ENCODE measurements around the gene CTBP2. TPM values are rescaled to one million over a fixed set of nuclear protein-coding genes. Genes with fewer than 3 reads are reported as not detected.

The CTBP2 gene
- total RNA-seq, 1 donor from 2014 or later = 32.9 TPM

GRCh38 chr10:125146791-125147579 lies 13.4 kb downstream of the CTBP2 start:
- Histone ChIP-seq H3K9me3 (ENCODE audit: control insufficient read depth in 3 of 3, low read length in 3 of 3) (no peaks in the 10 kb centered on the region), H3K36me3 (ENCODE audit: control insufficient read depth in 3 of 3, insufficient read depth in 3 of 3, low read length in 3 of 3) (peaks cover 0 to 2% (median 0%) of the 10 kb centered on the region in 3 donors), H3K9ac (ENCODE audit: low read depth in 1 of 3, low read length in 3 of 3) (peak overlapping the region in 1 of 3 donors; percentile 66), H3K27me3 (ENCODE audit: control insufficient read depth in 3 of 3, insufficient read depth in 3 of 3, low read length in 3 of 3) (no peaks in the 10 kb centered on the region), H3K27ac (ENCODE audit: low read depth, low read length) (peak overlapping the region; percentile 70), H3K4me3 (ENCODE audit: low read length in 3 of 3) (peak overlapping the region in 1 of 3 donors; percentile 22), H3K4me1 (ENCODE audit: control insufficient read depth in 3 of 3, insufficient read depth in 3 of 3, low read length in 3 of 3) (peaks cover 65 to 82% (median 66%) of the 10 kb centered on the region in 3 donors)

DNA sequence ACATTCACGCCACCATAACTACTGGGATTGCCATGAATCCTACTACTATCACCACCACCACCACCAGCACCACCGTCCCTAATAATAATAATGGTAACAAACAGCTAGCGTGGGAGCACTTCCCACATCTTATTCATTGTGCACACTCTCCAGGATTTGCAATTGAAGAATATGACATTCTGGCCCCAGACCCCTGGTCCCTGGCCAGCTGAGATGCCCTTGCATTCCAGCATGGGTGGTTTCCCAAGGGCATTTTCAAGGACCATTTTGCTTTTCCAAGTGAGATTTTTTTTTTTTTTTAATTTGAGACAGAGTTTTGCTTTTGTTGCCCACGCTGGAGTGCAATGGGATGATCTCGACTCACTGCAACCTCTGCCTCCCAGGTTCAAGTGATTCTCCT lies 14.7 kb downstream of the CTBP2 start:
- H3K4me3 ChIP-seq (ENCODE audit: low read length in 3 of 3) = no peak overlapping the region
- no peak overlapping the region for H3K27ac ChIP-seq (ENCODE audit: low read depth, low read length)

DNA sequence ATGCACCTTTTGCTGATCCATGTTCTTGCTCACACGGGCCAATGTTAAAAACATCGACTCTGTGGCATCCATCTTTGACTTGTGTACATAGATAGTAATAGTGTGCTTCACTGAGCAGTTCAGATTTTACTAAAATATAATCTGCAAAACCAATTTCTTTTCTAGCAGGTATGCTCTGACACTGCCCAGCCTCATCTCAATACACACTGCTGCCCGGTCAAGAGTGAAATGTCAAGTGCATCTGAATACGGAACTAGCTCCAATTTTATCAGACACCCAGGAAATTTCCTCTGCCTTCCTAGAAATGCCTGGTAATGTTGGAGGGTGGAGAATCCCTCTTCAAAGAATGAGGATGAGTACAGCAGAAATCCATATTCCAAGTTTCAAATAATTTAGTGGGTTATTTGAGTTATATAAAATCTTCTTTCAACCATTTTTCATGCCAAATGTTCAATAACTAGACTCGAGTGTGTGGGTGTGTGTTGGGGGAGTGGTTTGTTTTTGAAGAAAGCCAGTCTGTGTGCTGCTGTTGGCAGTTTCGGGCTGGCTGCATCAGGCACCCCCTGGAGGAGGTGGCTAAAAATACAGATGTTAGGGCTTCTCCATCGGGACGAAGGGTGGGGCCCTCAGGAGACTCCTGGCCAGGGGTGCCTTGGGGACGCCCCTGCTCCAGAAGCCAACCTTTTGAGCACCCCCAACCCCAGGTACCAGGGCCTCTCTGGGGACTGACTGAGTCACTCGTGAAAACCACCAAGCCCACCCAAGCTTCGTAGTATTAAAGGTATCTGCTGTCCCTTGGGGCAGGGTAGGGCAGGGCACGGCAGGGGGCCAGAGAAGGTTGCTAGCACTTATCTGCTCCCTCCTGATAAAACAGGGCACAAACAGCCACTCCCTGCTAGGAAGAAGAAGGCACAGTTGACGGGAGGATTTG lies 15.4 kb downstream of the CTBP2 start:
- H3K9ac ChIP-seq (ENCODE audit: low read depth in 1 of 3, low read length in 3 of 3) = peak overlapping the region in 1 of 3 donors; percentile 40
- H3K4me1 ChIP-seq (ENCODE audit: control insufficient read depth in 3 of 3, insufficient read depth in 3 of 3, low read length in 3 of 3) = peaks cover 71 to 78% (median 71%) of the 10 kb centered on the region in 3 donors
- no peak overlapping the region for H3K27ac ChIP-seq (ENCODE audit: low read depth, low read length)
- peak overlapping the region in 1 of 3 donors; percentile 3 for H3K4me3 ChIP-seq (ENCODE audit: low read length in 3 of 3)
- H3K9me3 ChIP-seq (ENCODE audit: control insufficient read depth in 3 of 3, low read length in 3 of 3) = no peaks in the 10 kb centered on the region
- no peaks in the 10 kb centered on the region for H3K36me3 ChIP-seq (ENCODE audit: control insufficient read depth in 3 of 3, insufficient read depth in 3 of 3, low read length in 3 of 3)
- H3K27me3 ChIP-seq (ENCODE audit: control insufficient read depth in 3 of 3, insufficient read depth in 3 of 3, low read length in 3 of 3) = no peaks in the 10 kb centered on the region

More for the DNA sequence above, 14.7 kb downstream of the CTBP2 start:
- Histone ChIP-seq H3K36me3 (ENCODE audit: control insufficient read depth in 3 of 3, insufficient read depth in 3 of 3, low read length in 3 of 3) (peaks cover 0 to 2% (median 0%) of the 10 kb centered on the region in 3 donors), H3K9ac (ENCODE audit: low read depth in 1 of 3, low read length in 3 of 3) (no peak overlapping the region), H3K4me1 (ENCODE audit: control insufficient read depth in 3 of 3, insufficient read depth in 3 of 3, low read length in 3 of 3) (peaks cover 72 to 82% (median 74%) of the 10 kb centered on the region in 3 donors), H3K9me3 (ENCODE audit: control insufficient read depth in 3 of 3, low read length in 3 of 3) (no peaks in the 10 kb centered on the region), H3K27me3 (ENCODE audit: control insufficient read depth in 3 of 3, insufficient read depth in 3 of 3, low read length in 3 of 3) (no peaks in the 10 kb centered on the region)

- peak overlapping the region in 1 of 3 donors; percentile 40 for H3K9ac ChIP-seq (ENCODE audit: low read depth in 1 of 3, low read length in 3 of 3)
- H3K27ac ChIP-seq (ENCODE audit: low read depth, low read length) = no peak overlapping the region
These were observed 16.2 kb downstream of the CTBP2 start for GRCh38 chr10:125144206-125144605.

GRCh38 chr10:125142946-125143345 lies 17.4 kb downstream of the CTBP2 start:
- no peaks in the 10 kb centered on the region for H3K27me3 ChIP-seq (ENCODE audit: control insufficient read depth in 3 of 3, insufficient read depth in 3 of 3, low read length in 3 of 3)
- H3K9ac ChIP-seq (ENCODE audit: low read depth in 1 of 3, low read length in 3 of 3) = peak overlapping the region in 1 of 3 donors; percentile 16
- H3K9me3 ChIP-seq (ENCODE audit: control insufficient read depth in 3 of 3, low read length in 3 of 3) = no peaks in the 10 kb centered on the region
- H3K27ac ChIP-seq (ENCODE audit: low read depth, low read length) = no peak overlapping the region
- H3K4me1 ChIP-seq (ENCODE audit: control insufficient read depth in 3 of 3, insufficient read depth in 3 of 3, low read length in 3 of 3) = peaks cover 55 to 70% (median 55%) of the 10 kb centered on the region in 3 donors
- no peaks in the 10 kb centered on the region for H3K36me3 ChIP-seq (ENCODE audit: control insufficient read depth in 3 of 3, insufficient read depth in 3 of 3, low read length in 3 of 3)
- H3K4me3 ChIP-seq (ENCODE audit: low read length in 3 of 3) = no peak overlapping the region

More at GRCh38 chr10:125144206-125144605, 16.2 kb downstream of the CTBP2 start:
- H3K27me3 ChIP-seq (ENCODE audit: control insufficient read depth in 3 of 3, insufficient read depth in 3 of 3, low read length in 3 of 3) = no peaks in the 10 kb centered on the region
- H3K36me3 ChIP-seq (ENCODE audit: control insufficient read depth in 3 of 3, insufficient read depth in 3 of 3, low read length in 3 of 3) = no peaks in the 10 kb centered on the region
- H3K4me3 ChIP-seq (ENCODE audit: low read length in 3 of 3) = peak overlapping the region in 1 of 3 donors; percentile 3
- H3K4me1 ChIP-seq (ENCODE audit: control insufficient read depth in 3 of 3, insufficient read depth in 3 of 3, low read length in 3 of 3) = peaks cover 63 to 72% (median 66%) of the 10 kb centered on the region in 3 donors
- H3K9me3 ChIP-seq (ENCODE audit: control insufficient read depth in 3 of 3, low read length in 3 of 3) = no peaks in the 10 kb centered on the region

GRCh38 chr10:125141860-125142484 lies 18.4 kb downstream of the CTBP2 start:
- H3K27me3 ChIP-seq (ENCODE audit: control insufficient read depth in 3 of 3, insufficient read depth in 3 of 3, low read length in 3 of 3) = no peaks in the 10 kb centered on the region
- peak overlapping the region in 1 of 3 donors; percentile 57 for H3K9ac ChIP-seq (ENCODE audit: low read depth in 1 of 3, low read length in 3 of 3)
- H3K27ac ChIP-seq (ENCODE audit: low read depth, low read length) = peak overlapping the region; percentile 16
- H3K9me3 ChIP-seq (ENCODE audit: control insufficient read depth in 3 of 3, low read length in 3 of 3) = no peaks in the 10 kb centered on the region
- H3K4me1 ChIP-seq (ENCODE audit: control insufficient read depth in 3 of 3, insufficient read depth in 3 of 3, low read length in 3 of 3) = peaks cover 53 to 67% (median 54%) of the 10 kb centered on the region in 3 donors
- peak overlapping the region in 2 of 3 donors; percentile 14 to 55 for H3K4me3 ChIP-seq (ENCODE audit: low read length in 3 of 3)
- no peaks in the 10 kb centered on the region for H3K36me3 ChIP-seq (ENCODE audit: control insufficient read depth in 3 of 3, insufficient read depth in 3 of 3, low read length in 3 of 3)

GRCh38 chr10:125141150-125141859 lies 19.1 kb downstream of the CTBP2 start:
- Histone ChIP-seq H3K4me1 (ENCODE audit: control insufficient read depth in 3 of 3, insufficient read depth in 3 of 3, low read length in 3 of 3) (peaks cover 51 to 61% (median 53%) of the 10 kb centered on the region in 3 donors), H3K27me3 (ENCODE audit: control insufficient read depth in 3 of 3, insufficient read depth in 3 of 3, low read length in 3 of 3) (no peaks in the 10 kb centered on the region), H3K27ac (ENCODE audit: low read depth, low read length) (peak overlapping the region; percentile 16), H3K9ac (ENCODE audit: low read depth in 1 of 3, low read length in 3 of 3) (peak overlapping the region in 2 of 3 donors; percentile 54 to 57), H3K36me3 (ENCODE audit: control insufficient read depth in 3 of 3, insufficient read depth in 3 of 3, low read length in 3 of 3) (no peaks in the 10 kb centered on the region), H3K9me3 (ENCODE audit: control insufficient read depth in 3 of 3, low read length in 3 of 3) (no peaks in the 10 kb centered on the region), H3K4me3 (ENCODE audit: low read length in 3 of 3) (peak overlapping the region in 2 of 3 donors; percentile 14 to 55)

GRCh38 chr10:125140151-125140550 lies 20.2 kb downstream of the CTBP2 start:
- Histone ChIP-seq H3K27me3 (ENCODE audit: control insufficient read depth in 3 of 3, insufficient read depth in 3 of 3, low read length in 3 of 3) (no peaks in the 10 kb centered on the region), H3K36me3 (ENCODE audit: control insufficient read depth in 3 of 3, insufficient read depth in 3 of 3, low read length in 3 of 3) (no peaks in the 10 kb centered on the region), H3K9ac (ENCODE audit: low read depth in 1 of 3, low read length in 3 of 3) (no peak overlapping the region), H3K4me1 (ENCODE audit: control insufficient read depth in 3 of 3, insufficient read depth in 3 of 3, low read length in 3 of 3) (peaks cover 50 to 61% (median 56%) of the 10 kb centered on the region in 3 donors), H3K27ac (ENCODE audit: low read depth, low read length) (no peak overlapping the region), H3K9me3 (ENCODE audit: control insufficient read depth in 3 of 3, low read length in 3 of 3) (no peaks in the 10 kb centered on the region), H3K4me3 (ENCODE audit: low read length in 3 of 3) (no peak overlapping the region)

All from skeletal muscle tissue (tissue), 4 donors.